ENCODE data around the gene RNF31. TPM values are rescaled to one million over a fixed set of nuclear protein-coding genes. Genes with fewer than 3 reads are reported as not detected.

Gene RNF31
- total RNA-seq, 1 experiment from 2014 or later = 69.6 TPM

GRCh38 chr14:24116128-24116814, 31.0 kb upstream of the RNF31 start:
- Histone ChIP-seq H2AFZ (ENCODE audit: low read length) (no peak overlapping the region), H3K4me1 (ENCODE audit: insufficient read depth, low read length) (peaks cover 18% of the 10 kb centered on the region), H3F3A (ENCODE audit: low read length, unreplicated experiment) (no peaks in the 10 kb centered on the region), H3K36me3 (ENCODE audit: low read depth, low read length) (peaks cover 13% of the 10 kb centered on the region; the same call in 1 of the 2 replicates), H3K79me2 (ENCODE audit: low read length) (peaks cover 18% of the 10 kb centered on the region), H3K9me3 (ENCODE audit: low read length) (no peaks in the 10 kb centered on the region), H3K4me2 (ENCODE audit: low read length) (peak overlapping the region; percentile 95), H3K27ac (ENCODE audit: low read length) (no peak overlapping the region), H3K9ac (ENCODE audit: low read length) (no peak overlapping the region), H3K27me3 (ENCODE audit: low read length) (no peaks in the 10 kb centered on the region), H3K9me2 (replicated peaks; ENCODE audit: low read length) (no peaks in the 10 kb centered on the region), H3K4me3 (ENCODE audit: low read length) (peak overlapping the region; percentile 96), H4K20me1 (ENCODE audit: low read length) (no peaks in the 10 kb centered on the region)
- CTCF ChIA-PET = no interaction called here
- TF ChIP-seq EZH2 (IDR thresholded peaks at IDR 0.05; ENCODE audit: low read length, unreplicated experiment) (no peak), CTCF (conservative IDR thresholded peaks at IDR 0.05; ENCODE audit: low read depth, low read length) (no peak), EZH2phosphoT487 (IDR thresholded peaks at IDR 0.05; ENCODE audit: borderline replicate concordance, low read length) (no peak)
- intact Hi-C loops (cut with micrococcal nuclease) = no loop called here
- POLR2A ChIA-PET (ENCODE audit: unreplicated experiment) = no interaction called here
- DNase-seq (no peak), ATAC-seq (no peak)
- BruUV-seq (replicated peaks) = no TSS peak

DNA sequence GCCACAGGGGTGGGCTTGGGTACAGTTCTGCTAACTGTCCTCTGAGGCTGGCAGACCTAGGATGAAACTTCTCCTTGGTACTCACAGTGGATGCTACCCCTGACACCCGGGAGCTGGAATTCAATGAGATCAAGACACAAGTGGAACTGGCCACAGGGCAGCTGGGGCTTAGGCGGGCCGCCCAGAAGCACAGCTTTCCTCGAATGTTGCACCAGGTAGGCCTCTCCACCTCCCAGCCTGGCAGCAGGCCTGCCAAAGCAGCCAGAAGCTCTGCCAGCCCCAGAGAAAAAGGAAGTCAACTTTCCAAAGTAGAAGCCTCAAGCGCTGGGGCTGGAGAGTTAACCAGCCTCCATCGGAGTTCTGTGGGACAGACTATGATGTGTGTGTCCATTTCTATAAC, 30.1 kb upstream of the RNF31 start:
- Histone ChIP-seq H4K20me1 (ENCODE audit: low read length) (no peaks in the 10 kb centered on the region), H3F3A (ENCODE audit: low read length, unreplicated experiment) (no peaks in the 10 kb centered on the region), H3K4me3 (ENCODE audit: low read length) (no peak overlapping the region), H3K9me3 (ENCODE audit: low read length) (no peaks in the 10 kb centered on the region), H2AFZ (ENCODE audit: low read length) (no peak overlapping the region), H3K4me1 (ENCODE audit: insufficient read depth, low read length) (peaks cover 18% of the 10 kb centered on the region), H3K79me2 (ENCODE audit: low read length) (peaks cover 18% of the 10 kb centered on the region), H3K27ac (ENCODE audit: low read length) (no peak overlapping the region), H3K9me2 (replicated peaks; ENCODE audit: low read length) (no peaks in the 10 kb centered on the region), H3K27me3 (ENCODE audit: low read length) (no peaks in the 10 kb centered on the region), H3K4me2 (ENCODE audit: low read length) (no peak overlapping the region), H3K36me3 (ENCODE audit: low read depth, low read length) (peaks cover 15% of the 10 kb centered on the region), H3K9ac (ENCODE audit: low read length) (no peak overlapping the region)
- no TSS peak for BruUV-seq (replicated peaks)
- intact Hi-C loops (cut with micrococcal nuclease) = no loop called here
- CTCF ChIA-PET = no interaction called here
- DNase-seq = no peak
- ATAC-seq = no peak
- POLR2A ChIA-PET (ENCODE audit: unreplicated experiment) = no interaction called here
- TF ChIP-seq EZH2phosphoT487 (IDR thresholded peaks at IDR 0.05; ENCODE audit: borderline replicate concordance, low read length) (no peak), CTCF (conservative IDR thresholded peaks at IDR 0.05; ENCODE audit: low read depth, low read length) (no peak), EZH2 (IDR thresholded peaks at IDR 0.05; ENCODE audit: low read length, unreplicated experiment) (no peak)

- DNase-seq (no peak), ATAC-seq (no peak)
- intact Hi-C loops (cut with micrococcal nuclease) = no loop called here
- Histone ChIP-seq H3K4me3 (ENCODE audit: low read length) (no peak overlapping the region), H3K27ac (ENCODE audit: low read length) (no peak overlapping the region), H3K4me2 (ENCODE audit: low read length) (no peak overlapping the region), H3K27me3 (ENCODE audit: low read length) (no peaks in the 10 kb centered on the region), H2AFZ (ENCODE audit: low read length) (no peak overlapping the region), H3K9me2 (replicated peaks; ENCODE audit: low read length) (no peaks in the 10 kb centered on the region), H3K9ac (ENCODE audit: low read length) (no peak overlapping the region), H3F3A (ENCODE audit: low read length, unreplicated experiment) (no peaks in the 10 kb centered on the region), H4K20me1 (ENCODE audit: low read length) (no peaks in the 10 kb centered on the region), H3K4me1 (ENCODE audit: insufficient read depth, low read length) (peaks cover 13% of the 10 kb centered on the region), H3K9me3 (ENCODE audit: low read length) (no peaks in the 10 kb centered on the region), H3K79me2 (ENCODE audit: low read length) (peaks cover 18% of the 10 kb centered on the region), H3K36me3 (ENCODE audit: low read depth, low read length) (peaks cover 15% of the 10 kb centered on the region)
- POLR2A ChIA-PET (ENCODE audit: unreplicated experiment) = no interaction called here
- BruUV-seq (replicated peaks) = no TSS peak
- no peak for TF ChIP-seq EZH2phosphoT487 (IDR thresholded peaks at IDR 0.05; ENCODE audit: borderline replicate concordance, low read length)
- TF ChIP-seq CTCF (conservative IDR thresholded peaks at IDR 0.05; ENCODE audit: low read depth, low read length) = no peak
- TF ChIP-seq EZH2 (IDR thresholded peaks at IDR 0.05; ENCODE audit: low read length, unreplicated experiment) = no peak
- CTCF ChIA-PET = no interaction called here
Measured at GRCh38 chr14:24119691-24120090, 27.6 kb upstream of the RNF31 start.
